ENCODE results near the gene SPATA6. TPM values are rescaled to one million over a fixed set of nuclear protein-coding genes. Genes with fewer than 3 reads are reported as not detected.
"Not testable (repeated sequence)": the region's sequence is repeated elsewhere in the genome, so short reads cannot be mapped to it uniquely, and the experiment has no call there.

SPATA6 gene
- polyA plus RNA-seq, 1 donor from 2014 or later = 3.2 TPM

GRCh38 chr1:48294656-48295055 lies 177.3 kb downstream of the SPATA6 start:
- H4K20me1 ChIP-seq (ENCODE audit: insufficient read depth) = no peaks in the 10 kb centered on the region
- H3K9ac ChIP-seq (ENCODE audit: low read length) = no peak overlapping the region
- H3K79me2 ChIP-seq (replicated peaks; ENCODE audit: insufficient read depth, low read length) = no peaks in the 10 kb centered on the region
- H3K4me3 ChIP-seq (ENCODE audit: low read length) = no peak overlapping the region
- no peaks in the 10 kb centered on the region for H3K36me3 ChIP-seq (ENCODE audit: insufficient read depth, low read length)
- H3K9me2 ChIP-seq (ENCODE audit: insufficient read depth, low read length) = no peaks in the 10 kb centered on the region
- no peaks in the 10 kb centered on the region for H3F3A ChIP-seq (ENCODE audit: insufficient read depth, low read length, poor library complexity, severe bottlenecking)
- H3K27me3 ChIP-seq (ENCODE audit: insufficient read depth, low read depth, low read length) = no peaks in the 10 kb centered on the region
- no peaks in the 10 kb centered on the region for H3K9me3 ChIP-seq (ENCODE audit: low read length)
- TF ChIP-seq EP300 (conservative IDR thresholded peaks at IDR 0.05; ENCODE audit: poor library complexity, severe bottlenecking) (no peak), EZH2 (IDR thresholded peaks at IDR 0.05; ENCODE audit: borderline replicate concordance, insufficient read depth, low read length, poor library complexity, severe bottlenecking) (no peak), MXI1 (conservative IDR thresholded peaks at IDR 0.05; ENCODE audit: poor library complexity, severe bottlenecking) (no peak), RAD21 (conservative IDR thresholded peaks at IDR 0.05) (no peak)
- TF ChIP-seq, protein P1, sequence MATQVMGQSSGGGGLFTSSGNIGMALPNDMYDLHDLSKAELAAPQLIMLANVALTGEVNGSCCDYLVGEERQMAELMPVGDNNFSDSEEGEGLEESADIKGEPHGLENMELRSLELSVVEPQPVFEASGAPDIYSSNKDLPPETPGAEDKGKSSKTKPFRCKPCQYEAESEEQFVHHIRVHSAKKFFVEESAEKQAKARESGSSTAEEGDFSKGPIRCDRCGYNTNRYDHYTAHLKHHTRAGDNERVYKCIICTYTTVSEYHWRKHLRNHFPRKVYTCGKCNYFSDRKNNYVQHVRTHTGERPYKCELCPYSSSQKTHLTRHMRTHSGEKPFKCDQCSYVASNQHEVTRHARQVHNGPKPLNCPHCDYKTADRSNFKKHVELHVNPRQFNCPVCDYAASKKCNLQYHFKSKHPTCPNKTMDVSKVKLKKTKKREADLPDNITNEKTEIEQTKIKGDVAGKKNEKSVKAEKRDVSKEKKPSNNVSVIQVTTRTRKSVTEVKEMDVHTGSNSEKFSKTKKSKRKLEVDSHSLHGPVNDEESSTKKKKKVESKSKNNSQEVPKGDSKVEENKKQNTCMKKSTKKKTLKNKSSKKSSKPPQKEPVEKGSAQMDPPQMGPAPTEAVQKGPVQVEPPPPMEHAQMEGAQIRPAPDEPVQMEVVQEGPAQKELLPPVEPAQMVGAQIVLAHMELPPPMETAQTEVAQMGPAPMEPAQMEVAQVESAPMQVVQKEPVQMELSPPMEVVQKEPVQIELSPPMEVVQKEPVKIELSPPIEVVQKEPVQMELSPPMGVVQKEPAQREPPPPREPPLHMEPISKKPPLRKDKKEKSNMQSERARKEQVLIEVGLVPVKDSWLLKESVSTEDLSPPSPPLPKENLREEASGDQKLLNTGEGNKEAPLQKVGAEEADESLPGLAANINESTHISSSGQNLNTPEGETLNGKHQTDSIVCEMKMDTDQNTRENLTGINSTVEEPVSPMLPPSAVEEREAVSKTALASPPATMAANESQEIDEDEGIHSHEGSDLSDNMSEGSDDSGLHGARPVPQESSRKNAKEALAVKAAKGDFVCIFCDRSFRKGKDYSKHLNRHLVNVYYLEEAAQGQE (IDR thresholded peaks at IDR 0.05; ENCODE audit: borderline replicate concordance) = no peak
- TF ChIP-seq, protein P2, sequence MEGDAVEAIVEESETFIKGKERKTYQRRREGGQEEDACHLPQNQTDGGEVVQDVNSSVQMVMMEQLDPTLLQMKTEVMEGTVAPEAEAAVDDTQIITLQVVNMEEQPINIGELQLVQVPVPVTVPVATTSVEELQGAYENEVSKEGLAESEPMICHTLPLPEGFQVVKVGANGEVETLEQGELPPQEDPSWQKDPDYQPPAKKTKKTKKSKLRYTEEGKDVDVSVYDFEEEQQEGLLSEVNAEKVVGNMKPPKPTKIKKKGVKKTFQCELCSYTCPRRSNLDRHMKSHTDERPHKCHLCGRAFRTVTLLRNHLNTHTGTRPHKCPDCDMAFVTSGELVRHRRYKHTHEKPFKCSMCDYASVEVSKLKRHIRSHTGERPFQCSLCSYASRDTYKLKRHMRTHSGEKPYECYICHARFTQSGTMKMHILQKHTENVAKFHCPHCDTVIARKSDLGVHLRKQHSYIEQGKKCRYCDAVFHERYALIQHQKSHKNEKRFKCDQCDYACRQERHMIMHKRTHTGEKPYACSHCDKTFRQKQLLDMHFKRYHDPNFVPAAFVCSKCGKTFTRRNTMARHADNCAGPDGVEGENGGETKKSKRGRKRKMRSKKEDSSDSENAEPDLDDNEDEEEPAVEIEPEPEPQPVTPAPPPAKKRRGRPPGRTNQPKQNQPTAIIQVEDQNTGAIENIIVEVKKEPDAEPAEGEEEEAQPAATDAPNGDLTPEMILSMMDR (IDR thresholded peaks at IDR 0.05; ENCODE audit: poor library complexity, severe bottlenecking) = no peak
- H3K27ac ChIP-seq (ENCODE audit: low read length) = no peak overlapping the region
- H3K4me2 ChIP-seq (ENCODE audit: low read length) = no peak overlapping the region
- no peak overlapping the region for H2AFZ ChIP-seq (ENCODE audit: low read depth, low read length)

- H4K20me1 ChIP-seq (ENCODE audit: insufficient read depth); H3K9me2 ChIP-seq (ENCODE audit: insufficient read depth, low read length); H3K36me3 ChIP-seq (ENCODE audit: insufficient read depth, low read length); H2AFZ ChIP-seq (ENCODE audit: low read depth, low read length); H3K27me3 ChIP-seq (ENCODE audit: insufficient read depth, low read depth, low read length); H3K9ac ChIP-seq (ENCODE audit: low read length); H3K9me3 ChIP-seq (ENCODE audit: low read length); H3F3A ChIP-seq (ENCODE audit: insufficient read depth, low read length, poor library complexity, severe bottlenecking); H3K27ac ChIP-seq (ENCODE audit: low read length); H3K4me3 ChIP-seq (ENCODE audit: low read length); H3K79me2 ChIP-seq (replicated peaks; ENCODE audit: insufficient read depth, low read length); H3K4me2 ChIP-seq (ENCODE audit: low read length): not testable (repeated sequence)
Observed at GRCh38 chr1:48294094-48294493, 177.9 kb downstream of the SPATA6 start.

DNA sequence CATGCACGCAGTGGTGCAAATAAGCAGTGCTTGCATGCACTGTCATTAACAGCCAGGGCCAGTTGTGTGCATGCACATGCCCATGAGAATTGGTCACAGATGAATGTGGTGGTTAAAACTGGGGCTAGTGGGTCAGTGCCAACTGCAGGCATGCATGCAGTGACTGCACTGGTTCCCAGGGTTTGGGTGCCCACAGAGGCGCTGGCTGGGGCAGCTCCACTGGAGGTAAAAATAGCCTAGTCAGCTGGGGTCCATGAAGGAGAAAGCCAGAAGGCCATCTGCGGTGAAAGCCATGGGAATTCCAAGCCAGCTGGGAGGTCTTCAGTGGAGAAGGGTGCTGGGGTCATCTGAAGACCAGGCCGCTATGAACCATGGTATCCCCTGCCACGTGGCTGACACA lies 179.3 kb downstream of the SPATA6 start:
- no peak overlapping the region for H3K27ac ChIP-seq (ENCODE audit: low read length)
- no peaks in the 10 kb centered on the region for H3K9me2 ChIP-seq (ENCODE audit: insufficient read depth, low read length)
- H3K9ac ChIP-seq (ENCODE audit: low read length) = no peak overlapping the region
- no peak for TF ChIP-seq EZH2 (IDR thresholded peaks at IDR 0.05; ENCODE audit: borderline replicate concordance, insufficient read depth, low read length, poor library complexity, severe bottlenecking)
- TF ChIP-seq, protein P1 (IDR thresholded peaks at IDR 0.05; ENCODE audit: borderline replicate concordance) = no peak
- no peak for TF ChIP-seq MXI1 (conservative IDR thresholded peaks at IDR 0.05; ENCODE audit: poor library complexity, severe bottlenecking)
- TF ChIP-seq POLR2AphosphoS5 (IDR thresholded peaks at IDR 0.05) = no peak
- TF ChIP-seq, protein P2 (IDR thresholded peaks at IDR 0.05; ENCODE audit: poor library complexity, severe bottlenecking) = no peak
- no peak for TF ChIP-seq EP300 (conservative IDR thresholded peaks at IDR 0.05; ENCODE audit: poor library complexity, severe bottlenecking)
- no peak for TF ChIP-seq RAD21 (conservative IDR thresholded peaks at IDR 0.05)
- TF ChIP-seq SMC3 (conservative IDR thresholded peaks at IDR 0.05; ENCODE audit: poor library complexity) = no peak
- no peak for TF ChIP-seq TAF1 (IDR thresholded peaks at IDR 0.05; ENCODE audit: low read depth)
- H3K4me2 ChIP-seq (ENCODE audit: low read length) = no peak overlapping the region
- H3K9me3 ChIP-seq (ENCODE audit: low read length) = no peaks in the 10 kb centered on the region
- H3K79me2 ChIP-seq (replicated peaks; ENCODE audit: insufficient read depth, low read length) = no peaks in the 10 kb centered on the region
- no peaks in the 10 kb centered on the region for H3K27me3 ChIP-seq (ENCODE audit: insufficient read depth, low read depth, low read length)
- H4K20me1 ChIP-seq (ENCODE audit: insufficient read depth) = no peaks in the 10 kb centered on the region
- H3F3A ChIP-seq (ENCODE audit: insufficient read depth, low read length, poor library complexity, severe bottlenecking) = no peaks in the 10 kb centered on the region
- H3K36me3 ChIP-seq (ENCODE audit: insufficient read depth, low read length) = no peaks in the 10 kb centered on the region
- H3K4me3 ChIP-seq (ENCODE audit: low read length) = no peak overlapping the region
- no peak overlapping the region for H2AFZ ChIP-seq (ENCODE audit: low read depth, low read length)

Measured in neural cell (in vitro differentiated cells).